Vagina (tissue), 2 donors: Measurements from ENCODE around the gene ATAD1.

Experiments used
- POLR2A ChIP-seq, 2 donors: fragments of 450-650 bp; IDR thresholded peaks; one replicate each; pipeline ENCODE4 v1.6.1; 2017; ENCODE audit warnings: antibody characterized with exemption in 2 of 2, mild to moderate bottlenecking in 2 of 2, moderate library complexity in 2 of 2
- POLR2AphosphoS5 ChIP-seq, 2 donors: sonication (generic); formaldehyde crosslinking; IDR thresholded peaks; one replicate each; pipeline ENCODE4 v1.9.0; 2017; ENCODE audit warnings: antibody characterized with exemption in 2 of 2, mild to moderate bottlenecking in 2 of 2, low read depth in 1 of 2; ENCODE audit not compliant: insufficient read depth in 1 of 2
- TF ChIP-seq, protein P1 (sequence below), 3 experiments: fragments of 450-650 bp in 2 of 3; fragments of 200-600 bp in 1 of 3; sonication (generic) in 1 of 3; IDR thresholded peaks; one replicate each; pipeline ENCODE4 v1.5.1; 2017 to 2019; ENCODE audit warnings: antibody characterized with exemption in 3 of 3, mild to moderate bottlenecking in 2 of 3, moderate library complexity in 2 of 3

- TF ChIP-seq, protein P1, sequence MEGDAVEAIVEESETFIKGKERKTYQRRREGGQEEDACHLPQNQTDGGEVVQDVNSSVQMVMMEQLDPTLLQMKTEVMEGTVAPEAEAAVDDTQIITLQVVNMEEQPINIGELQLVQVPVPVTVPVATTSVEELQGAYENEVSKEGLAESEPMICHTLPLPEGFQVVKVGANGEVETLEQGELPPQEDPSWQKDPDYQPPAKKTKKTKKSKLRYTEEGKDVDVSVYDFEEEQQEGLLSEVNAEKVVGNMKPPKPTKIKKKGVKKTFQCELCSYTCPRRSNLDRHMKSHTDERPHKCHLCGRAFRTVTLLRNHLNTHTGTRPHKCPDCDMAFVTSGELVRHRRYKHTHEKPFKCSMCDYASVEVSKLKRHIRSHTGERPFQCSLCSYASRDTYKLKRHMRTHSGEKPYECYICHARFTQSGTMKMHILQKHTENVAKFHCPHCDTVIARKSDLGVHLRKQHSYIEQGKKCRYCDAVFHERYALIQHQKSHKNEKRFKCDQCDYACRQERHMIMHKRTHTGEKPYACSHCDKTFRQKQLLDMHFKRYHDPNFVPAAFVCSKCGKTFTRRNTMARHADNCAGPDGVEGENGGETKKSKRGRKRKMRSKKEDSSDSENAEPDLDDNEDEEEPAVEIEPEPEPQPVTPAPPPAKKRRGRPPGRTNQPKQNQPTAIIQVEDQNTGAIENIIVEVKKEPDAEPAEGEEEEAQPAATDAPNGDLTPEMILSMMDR (IDR thresholded peaks at IDR 0.05), result no peak
- TF ChIP-seq POLR2AphosphoS5 (IDR thresholded peaks at IDR 0.05; ENCODE audit: insufficient read depth in 1 of 2, low read depth in 1 of 2), result no peak
- TF ChIP-seq POLR2A (IDR thresholded peaks at IDR 0.05), result no peak
Measured at GRCh38 chr10:87816163-87816897, 1.7 kb downstream of the ATAD1 start.
